ENCODE data around the gene SEMA6B.
A peak's percentile ranks its signal among the peaks of the same experiment; 100 is the strongest.
"Not testable (repeated sequence)": the region's sequence is repeated elsewhere in the genome, so short reads cannot be mapped to it uniquely, and the experiment has no call there.

Gene SEMA6B

DNA sequence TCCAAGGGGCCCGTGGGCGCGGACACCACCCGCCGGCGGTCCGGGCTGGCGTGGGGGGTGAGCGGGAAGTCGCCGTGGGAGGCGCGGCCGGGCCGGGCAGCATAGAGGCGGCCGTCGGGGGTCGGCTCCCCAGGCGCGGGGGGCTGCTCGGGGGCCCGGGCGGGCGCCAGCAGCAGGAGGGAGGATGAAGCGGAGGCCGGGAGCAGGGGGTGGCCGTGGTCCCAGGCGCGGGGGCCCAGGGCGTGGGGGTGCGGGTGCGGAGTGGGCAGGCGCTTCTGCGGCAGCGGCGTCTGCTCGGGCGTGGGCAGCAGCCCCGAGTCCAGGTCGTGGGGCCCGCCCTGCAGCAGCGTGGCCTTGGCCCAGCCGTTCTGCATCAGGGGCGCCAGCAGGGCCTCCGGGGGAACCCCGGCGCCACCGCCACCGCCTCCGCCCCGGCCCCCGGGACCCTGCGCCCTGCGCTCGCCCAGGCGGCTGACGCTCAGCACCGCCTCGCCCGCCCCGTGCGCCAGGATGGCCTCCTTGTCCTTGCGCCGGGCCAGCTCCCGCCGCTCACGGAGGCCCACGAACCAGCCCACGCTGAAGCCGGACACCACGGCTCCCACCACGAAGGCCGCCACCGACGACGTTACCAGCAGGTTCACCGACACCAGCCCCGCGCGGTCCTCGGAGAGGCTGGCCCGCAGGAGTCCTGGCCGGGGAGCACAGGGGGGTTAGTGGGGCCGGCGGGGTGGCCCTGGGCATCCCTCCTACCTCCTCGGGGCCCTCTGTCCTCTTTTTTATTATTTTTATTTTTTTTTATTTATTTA lies 15.4 kb downstream of the SEMA6B start:
- no peak for DNase-seq

DNA sequence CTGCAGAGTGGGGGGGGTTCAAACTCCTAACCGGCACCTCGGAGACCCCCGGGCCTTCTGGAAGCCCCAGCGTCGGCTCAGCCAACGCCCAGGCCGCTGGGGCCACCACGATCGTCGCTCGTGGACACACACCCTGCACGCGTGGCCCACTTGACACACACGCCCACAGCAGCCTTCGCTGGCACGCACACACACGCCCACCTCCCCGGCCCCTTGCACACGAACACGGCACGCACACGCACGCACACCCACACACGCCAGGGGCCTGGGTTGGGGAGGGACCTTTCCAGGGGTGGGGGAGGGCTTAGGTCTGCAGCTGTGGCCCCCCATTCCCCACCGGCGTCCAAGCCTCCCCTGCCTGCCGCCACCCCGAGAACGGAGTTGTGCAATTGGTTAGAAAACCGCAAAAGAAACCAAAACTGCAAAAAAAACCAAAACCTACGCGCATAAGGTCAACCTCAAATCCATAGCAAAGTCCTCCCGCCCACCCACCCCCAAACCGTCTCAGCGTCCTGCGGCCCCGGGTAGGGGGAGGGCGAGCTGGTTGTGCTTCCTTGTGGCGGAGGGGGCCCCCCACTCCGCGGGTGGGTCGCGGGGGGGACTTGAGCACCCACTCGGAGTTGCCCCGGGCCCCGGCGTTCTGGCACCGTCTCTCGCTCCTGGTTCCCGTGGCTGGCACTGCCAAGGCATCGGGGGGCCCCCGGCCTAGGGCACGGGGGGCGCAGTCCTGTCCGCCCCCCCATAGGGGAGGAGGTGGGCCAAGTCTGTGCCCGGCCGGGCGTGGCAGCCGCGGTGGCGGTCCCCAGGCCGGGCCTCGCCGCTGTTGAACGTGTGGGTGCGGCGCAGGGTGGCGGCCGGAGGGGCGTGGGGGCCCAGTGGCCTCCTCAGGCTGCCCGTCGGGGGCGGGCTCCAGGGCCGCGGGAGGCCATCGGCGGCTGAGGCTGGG lies 16.3 kb downstream of the SEMA6B start:
- no peak for DNase-seq

DNA sequence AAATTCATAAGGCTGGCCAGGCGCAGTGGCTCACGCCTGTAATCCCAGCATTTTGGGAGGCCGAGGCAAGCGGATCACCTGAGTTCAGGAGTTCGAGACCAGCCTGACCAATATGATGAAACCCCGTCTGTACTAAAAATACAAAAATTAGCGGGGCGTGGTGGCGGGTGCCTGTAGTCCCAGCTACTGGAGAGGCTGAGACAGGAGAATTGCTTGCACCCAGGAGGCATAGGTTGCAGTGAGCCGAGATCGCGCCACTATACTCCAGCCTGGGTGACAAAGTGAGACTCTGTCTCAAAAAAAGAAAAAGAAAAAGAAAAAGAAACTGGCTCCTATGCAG lies 17.7 kb downstream of the SEMA6B start:
- DNase-seq, result not testable (repeated sequence)

DNA sequence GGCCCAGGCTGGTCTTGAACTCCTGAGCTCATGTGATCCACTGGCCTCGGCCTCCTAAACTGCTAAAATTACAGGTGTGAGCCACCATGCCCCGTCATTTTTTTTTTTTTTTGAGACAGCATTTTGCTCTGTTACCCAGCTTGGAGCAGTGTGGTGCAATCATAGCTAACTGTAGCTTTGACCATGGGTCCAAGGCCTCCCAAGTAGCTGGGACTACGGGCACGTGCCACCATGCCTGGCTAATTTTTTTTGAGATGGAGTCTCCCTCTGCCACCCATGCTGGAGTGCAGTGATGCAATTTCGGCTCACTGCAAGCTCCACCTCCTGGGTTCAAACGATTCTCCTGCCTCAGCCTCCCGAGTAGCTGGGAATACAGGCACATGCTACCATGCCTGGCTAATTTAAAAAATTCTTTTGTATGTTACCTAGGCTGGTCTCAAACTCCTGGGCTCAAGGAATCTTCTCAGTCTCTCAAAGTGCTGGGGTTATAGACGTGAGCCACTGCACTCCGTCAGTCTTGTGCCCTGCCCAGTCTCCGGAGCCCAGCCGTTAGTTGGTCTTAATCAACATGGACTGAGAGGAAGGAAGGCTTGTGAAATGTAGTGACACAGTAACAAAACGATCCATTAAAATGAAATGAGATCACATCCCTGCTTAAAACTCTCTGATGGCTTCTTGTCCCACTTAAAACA lies 18.2 kb downstream of the SEMA6B start:
- DNase-seq, result no peak

DNA sequence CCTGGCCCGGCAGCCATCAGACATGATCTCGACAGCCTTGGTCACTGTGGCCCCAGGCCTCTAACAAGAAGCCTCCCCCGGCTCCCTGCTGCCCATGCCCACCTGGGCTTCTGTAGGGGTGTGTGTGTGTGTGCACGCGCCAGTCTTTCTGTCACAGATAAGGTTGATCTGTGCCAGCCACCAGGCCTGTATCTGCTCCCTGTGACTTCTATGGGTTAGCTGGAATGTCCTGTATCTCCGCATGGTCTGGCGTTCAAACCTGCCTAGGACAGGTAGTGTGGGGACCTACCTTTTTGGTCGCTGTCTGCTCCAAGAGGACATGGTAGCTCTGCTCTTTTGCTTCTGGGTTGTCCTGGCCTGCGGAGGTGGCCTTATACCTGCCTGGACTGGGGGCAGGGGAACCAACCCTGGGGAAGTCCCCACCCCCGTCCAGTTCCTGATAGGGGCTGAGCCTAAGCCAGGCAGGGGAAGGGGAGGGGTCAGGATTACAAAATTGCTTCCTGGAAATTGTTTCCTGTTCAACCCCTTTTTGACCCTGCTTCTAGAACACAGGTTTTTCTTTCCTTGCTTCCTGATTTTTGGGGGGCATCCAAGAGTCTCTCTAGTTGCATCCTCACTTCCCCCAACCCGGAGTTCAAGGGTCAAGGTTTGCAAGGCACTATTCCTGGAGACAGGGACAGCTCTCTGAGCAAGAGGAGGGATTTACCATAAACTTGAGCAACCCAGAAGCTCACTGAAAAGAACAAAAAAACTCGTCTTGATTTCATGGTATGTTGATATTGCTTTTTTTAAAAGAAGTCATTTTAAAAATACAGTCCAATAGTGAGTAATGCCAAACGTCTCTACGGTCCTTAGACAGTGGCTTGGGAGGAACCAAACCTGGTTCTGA lies 19.5 kb downstream of the SEMA6B start, which contains the start of gene LRG1:
Gene LRG1, minus strand, starts transcription at position 344 of the 889 bp plus-strand sequence. Its CDS starts 23 bp downstream, at position 321.
- no peak for DNase-seq

DNA sequence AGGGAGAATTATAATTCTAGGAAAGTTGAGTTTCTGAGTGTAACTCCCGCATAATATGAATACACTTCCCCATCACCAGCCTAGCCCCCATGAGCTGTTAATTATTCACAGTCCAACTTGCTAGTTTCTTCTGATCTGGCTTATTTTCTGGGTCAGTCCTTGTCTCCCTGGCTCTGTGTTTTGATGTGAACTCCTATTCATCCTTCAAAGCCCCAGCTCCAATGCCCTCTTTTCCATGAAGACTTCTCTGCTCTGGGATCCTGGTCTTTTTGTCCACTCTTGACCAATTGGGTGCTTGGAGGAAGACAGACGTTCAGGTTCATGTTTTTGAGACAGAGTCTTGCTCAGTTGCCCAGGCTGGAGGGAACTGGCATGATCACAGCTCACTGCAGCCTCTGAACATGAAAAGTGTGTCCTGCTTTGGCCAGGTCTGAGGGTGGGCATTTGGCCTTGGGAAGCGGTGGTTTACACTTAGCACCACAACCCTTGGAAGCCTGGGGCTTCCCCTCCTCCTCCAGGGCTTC lies 20.3 kb downstream of the SEMA6B start:
- no peak for DNase-seq

DNA sequence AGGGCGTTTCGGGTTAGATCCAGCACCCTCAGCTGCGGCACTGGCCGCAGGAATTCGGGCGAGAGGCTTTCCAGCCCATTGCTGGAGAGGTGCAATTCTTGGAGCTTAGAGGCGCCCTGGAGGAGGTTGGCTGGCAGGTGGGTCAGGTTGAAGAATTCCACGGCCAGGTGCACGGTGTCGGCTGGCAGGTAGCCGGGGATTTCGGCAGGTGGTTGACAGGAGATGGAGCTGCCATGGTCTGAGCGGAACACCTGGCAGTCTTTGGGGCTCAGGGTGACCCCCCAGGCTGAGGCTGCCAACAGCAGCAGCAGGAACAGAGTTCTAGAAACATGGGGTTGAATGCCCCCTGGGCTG lies 20.9 kb downstream of the SEMA6B start:
- DNase-seq, result no peak

DNA sequence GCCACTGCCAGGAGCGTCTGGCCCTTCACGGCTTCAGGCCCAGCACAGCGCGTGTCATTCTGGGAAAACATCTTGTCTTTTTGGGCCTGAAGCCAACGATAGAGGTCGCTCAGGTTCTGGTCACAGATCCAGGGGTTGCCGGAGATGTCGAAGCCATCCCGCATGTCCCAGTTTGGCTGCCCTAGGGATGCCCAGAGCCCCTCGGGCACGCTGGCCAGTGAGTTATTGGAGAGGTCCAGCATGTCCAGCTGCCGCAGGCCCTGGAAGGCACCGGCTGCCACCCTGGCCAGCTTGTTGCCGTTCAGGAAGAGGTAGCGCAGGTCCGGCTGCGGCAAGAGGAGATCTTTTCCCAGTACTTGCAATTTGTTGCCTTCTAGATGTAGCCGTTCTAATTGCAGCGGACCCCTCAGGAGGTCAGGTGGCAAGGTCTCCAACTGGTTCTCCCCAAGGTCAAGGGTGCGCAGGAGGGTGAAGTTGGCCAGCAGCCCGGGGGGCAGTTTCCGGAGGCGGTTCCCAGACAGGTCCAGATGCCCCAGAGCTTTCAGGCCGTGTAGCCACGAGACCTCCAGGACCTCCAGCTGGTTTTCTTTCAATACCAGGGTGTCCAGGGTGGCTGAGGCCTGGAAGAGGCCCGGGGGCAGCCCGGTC lies 21.4 kb downstream of the SEMA6B start:
- no peak for DNase-seq

DNA sequence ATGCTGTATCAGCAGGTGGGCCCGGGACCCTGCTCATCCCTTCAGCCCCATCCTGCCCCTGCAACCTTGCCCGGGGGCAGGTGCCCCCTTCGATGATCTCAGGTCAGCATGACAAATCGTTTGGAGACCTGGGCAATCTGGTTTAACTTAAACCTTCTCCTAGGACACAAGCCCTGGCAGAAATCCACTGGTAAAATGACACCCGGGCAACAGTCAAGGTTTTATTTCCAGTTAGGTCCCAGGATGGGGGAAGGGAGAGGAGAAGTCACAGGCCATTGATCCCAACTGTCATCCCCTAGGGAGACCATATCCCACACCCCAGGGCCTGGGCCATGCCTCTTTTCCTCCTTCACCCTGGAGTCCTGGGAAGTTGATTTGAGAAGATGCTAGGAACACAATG lies 22.7 kb downstream of the SEMA6B start:
- DNase-seq, result no peak

DNA sequence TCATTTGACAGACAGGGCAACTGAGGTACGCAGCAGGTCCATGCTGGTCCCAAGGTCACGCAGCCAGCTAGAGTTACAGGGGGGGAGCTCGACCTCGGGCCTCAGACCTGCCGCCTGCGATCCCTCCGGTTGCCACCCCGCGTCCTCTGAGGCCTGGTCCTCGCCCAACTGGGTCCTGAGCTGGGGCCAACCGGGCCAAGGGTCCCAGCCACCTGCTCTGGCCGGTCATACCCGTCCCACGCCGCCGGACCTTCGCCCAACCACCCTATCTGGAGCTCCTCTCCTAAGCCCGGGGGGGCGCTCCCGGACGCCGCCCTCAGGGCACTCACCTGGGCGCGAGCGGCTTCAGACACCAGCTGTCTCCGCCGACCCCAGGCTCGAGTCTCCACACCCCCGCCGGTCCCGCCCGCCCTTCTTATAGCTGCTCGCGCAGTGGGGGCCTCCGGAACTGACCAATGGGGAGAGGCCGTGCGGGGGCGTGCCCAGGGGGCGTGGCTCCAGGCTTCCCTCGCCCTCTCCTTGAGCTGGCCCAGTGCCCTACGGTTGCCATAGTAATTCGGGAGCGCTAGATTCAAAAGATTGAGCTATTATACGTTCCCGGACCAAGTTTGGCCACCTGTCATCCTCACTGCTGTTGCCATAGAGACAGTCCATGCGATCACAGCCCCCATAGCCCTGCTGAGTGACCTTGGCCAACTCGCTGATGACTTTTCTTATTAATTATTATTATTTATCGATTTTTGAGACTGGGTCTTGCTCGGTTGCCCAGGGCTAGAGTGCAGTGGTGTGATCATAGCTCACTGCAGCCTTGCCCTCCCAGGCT lies 24.4 kb downstream of the SEMA6B start, which contains the start of gene PLIN5:
Gene PLIN5, minus strand, starts transcription at position 389 of the 823 bp plus-strand sequence. CDS start 1,150 bp downstream, outside the sequence.
- DNase-seq, result peak; percentile 20 to 60

DNA sequence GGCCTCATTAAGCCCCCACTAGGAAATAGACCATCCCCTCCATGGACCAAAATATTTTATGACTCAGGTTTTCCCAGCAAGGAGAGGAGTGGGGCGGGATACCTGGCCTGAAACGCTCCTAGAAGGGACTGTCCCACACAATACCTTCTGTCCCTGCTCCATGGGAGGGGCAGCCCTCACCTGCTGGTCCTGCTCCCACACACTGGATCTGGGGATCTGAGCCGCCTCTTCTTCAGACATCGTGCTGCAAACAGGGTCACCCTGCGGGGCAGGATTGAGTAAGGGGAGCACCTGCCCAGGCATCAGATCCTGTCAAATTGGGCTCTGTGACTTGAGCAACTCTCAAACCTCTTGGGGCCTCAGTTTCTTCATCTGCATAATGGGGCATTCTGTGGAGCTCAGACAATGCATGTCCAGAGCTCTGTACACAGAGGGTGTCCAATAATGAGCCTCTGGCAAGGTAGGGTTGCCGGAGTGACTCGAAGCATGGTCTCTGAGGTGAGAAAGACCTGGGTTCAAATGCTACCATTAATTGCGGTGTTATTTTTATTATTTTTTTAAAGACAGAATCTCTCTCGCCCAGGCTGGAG lies 25.6 kb downstream of the SEMA6B start:
- DNase-seq, result no peak

DNA sequence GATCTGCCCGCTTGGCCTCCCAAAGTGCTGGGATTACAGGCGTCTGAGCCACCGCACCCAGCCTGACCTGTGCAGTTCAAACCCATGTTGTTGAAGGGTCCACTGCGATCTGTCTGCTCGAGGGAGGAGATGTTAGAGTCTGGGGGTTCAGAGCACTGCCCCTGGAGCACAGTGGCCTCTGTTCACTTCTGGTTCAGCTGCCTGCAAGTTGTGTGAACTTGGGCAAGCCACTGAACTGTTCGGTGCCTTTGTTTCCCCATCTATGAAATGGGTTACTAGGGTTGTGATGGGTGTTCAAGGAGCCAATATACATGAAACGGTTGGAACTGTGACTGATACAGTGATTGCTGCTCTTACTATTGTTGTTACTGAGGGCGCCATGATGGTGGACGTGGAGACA lies 26.1 kb downstream of the SEMA6B start:
- DNase-seq, result no peak

DNA sequence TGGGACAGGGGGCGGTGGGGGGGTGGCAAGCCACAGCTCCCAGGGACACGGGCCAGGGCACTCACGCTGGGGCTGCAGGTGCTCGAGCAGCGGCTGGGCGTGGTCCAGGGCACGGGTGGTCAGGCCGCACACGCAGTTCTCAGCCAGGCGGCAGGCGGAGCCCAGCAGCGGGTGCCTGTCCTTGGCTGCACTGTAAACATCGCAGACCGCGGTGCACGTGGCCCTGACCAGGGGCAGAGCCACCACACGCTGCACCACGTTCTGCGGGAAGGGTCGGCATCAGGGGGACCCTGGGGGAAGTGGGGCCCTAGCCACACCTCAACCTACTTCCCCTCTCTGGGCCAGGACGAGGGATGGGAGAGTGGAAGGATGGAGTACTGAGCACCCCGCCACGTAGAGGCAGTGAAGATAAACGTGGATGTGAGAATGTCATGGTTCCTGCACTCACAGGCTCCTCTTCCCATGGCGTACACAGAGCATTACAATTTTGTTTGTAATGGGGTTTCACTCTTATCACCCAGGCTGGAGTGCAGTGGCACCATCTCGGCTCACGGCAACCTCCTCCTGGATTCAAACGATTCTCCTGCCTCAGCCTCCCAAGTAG lies 27.8 kb downstream of the SEMA6B start:
- DNase-seq, result no peak

DNA sequence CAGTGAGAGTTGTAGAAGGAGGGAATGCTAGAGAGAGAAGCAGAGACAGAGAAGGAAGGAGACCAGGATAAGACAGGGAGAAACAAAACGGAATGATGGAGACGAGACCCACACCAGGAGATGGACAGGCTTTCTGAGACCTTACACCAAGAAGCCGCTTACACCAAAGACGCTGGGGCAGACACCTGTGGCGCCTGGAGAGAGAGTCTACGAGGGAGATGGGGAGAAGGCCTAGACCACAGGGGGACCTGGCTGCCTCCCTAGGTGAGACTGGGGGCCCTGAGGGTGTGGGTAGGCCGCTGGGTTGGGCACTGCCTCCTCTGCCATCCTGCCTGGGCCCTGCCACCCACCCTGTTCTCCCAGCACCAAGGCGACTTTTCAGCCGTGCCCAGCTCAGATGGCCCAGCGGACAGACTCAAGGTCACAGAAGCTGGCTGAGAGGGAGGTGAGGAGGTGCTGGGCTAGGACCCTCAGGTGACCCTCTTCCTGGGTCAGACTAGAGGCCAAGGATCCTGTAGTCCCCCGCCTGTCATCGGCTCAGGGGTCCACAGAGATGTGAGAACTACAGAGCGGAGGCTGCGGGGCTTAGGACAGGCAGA lies 29.5 kb downstream of the SEMA6B start:
- no peak for DNase-seq

DNA sequence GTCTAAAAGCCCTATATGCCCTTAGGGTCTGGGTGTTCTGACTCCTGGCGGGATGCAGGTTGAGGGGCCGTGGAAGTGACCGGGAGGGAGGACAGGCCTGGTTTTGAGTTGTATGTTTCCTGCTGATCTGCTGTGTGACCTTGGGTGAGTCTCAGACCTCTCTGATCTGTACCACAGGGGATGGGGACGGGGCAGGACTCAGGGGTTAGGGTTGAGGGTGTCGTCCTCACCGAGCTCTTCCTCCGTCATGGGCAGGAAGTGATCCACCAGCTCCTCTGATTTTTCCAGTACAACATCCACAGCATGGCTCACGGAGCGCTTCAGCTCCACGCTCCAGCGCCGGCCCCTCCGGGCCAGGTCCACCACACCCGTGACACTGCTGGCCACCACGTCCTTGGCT lies 30.6 kb downstream of the SEMA6B start:
- DNase-seq, result no peak

DNA sequence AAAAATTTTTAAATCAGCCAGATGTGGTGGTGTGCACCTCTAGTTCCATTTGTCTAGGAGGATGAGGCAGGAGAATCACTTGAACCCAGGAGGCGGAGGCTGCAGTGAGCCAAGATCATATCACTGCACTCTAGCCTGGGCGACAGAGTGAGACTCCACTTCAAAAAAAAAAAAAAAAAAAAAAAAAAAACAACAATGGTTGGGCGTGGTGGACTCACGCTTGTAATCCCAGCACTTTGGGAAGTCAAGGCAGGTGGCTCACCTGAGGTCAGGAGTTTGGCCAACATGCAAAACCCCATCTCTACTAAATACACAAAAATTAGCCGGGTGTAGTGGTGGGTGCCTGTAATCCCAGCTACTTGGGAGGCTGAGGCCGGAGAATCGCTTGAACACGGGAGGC lies 32.1 kb downstream of the SEMA6B start:
- not testable (repeated sequence) for DNase-seq

DNA sequence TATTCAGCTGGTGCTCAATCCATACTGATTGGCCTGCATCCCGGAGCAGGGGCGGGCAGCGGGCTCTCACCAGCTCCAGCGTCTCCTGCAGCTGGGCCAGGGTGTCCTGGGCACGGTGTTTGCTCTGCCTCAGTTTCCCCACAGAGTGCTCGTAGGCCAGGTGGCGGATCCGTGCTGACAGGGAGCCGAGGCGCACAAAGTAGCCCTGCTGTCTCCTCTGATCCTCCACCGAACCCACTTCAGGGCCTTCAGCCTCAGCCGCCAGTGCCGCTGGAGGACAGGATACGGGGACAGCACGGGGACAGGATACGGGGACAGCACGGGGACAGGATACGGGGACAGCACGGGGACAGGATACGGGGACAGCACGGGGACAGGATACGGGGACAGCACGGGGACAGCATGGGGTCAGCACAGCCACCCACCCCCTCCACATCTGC lies 33.9 kb downstream of the SEMA6B start:
- DNase-seq, result no peak

DNA sequence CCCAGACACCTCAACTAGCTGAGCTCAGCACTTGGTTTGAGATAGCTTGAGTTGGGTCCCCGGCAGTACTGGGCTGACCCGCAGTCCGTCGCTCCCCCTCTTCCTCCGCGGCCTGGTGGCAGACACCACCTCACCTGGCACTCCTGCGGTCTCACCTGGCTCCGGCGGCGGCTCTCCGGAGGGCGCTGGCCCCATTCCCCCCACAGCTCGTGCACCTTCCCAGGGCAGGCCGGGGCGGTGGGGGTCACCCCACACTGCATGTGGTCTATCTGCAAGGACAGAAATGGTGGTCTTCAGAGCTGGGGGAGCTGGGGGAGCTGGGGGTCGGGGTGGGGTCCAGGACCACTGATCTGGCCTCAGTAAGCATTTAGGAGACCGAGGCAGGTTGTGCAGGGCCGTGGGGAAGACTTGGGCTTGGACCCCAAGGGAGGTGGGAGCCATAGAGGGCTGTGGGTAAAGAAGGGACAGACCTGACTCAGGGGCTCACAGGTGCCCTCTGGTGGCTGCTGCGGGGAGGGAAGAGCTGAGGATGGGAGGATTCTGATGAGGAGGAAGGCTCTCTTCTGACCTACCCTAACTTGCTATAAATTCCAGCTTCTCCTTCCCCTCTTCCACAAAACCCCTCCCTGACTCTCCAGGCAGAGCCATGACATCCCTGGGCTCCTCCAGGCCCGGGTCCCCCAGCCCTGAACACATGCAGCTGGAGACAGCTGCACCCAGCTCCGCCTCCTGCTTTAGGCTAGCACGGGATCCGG lies 34.5 kb downstream of the SEMA6B start:
- peak in 1 of 2 experiments; percentile 28 for DNase-seq

Measured in NCI-H1930 (cell line).